Karpas-422 (cell line): ENCODE results near the gene MLPH. TPM values are rescaled to one million over a fixed set of nuclear protein-coding genes. Genes with fewer than 3 reads are reported as not detected.

Experiments used
- DNase-seq: peaks from one replicate; pipeline ENCODE4 v3.0.0-alpha.2; 2015
- H2AFZ ChIP-seq: fragments of 200-600 bp; sonication (generic); 2 replicates; pipeline ENCODE4 v1.6.1; 2014; ENCODE audit warnings: antibody characterized with exemption, low read length, mixed read lengths
- H3K27ac ChIP-seq: fragments of 200-600 bp; sonication (generic); 2 replicates; pipeline ENCODE4 v1.5.1; 2014; ENCODE audit warnings: mild to moderate bottlenecking, low read length, moderate library complexity
- H3K27me3 ChIP-seq: fragments of 200-600 bp; sonication (generic); 2 replicates; pipeline ENCODE4 v1.6.1; 2014; ENCODE audit warnings: low read length, mixed read lengths
- H3K36me3 ChIP-seq: fragments of 200-600 bp; sonication (generic); 2 replicates; pipeline ENCODE4 v1.6.1; 2014; ENCODE audit warnings: low read length, mixed read lengths; ENCODE audit not compliant: insufficient read depth
- H3K4me1 ChIP-seq: fragments of 200-600 bp; sonication (generic); 2 replicates; pipeline ENCODE4 v1.6.1; 2014; ENCODE audit warnings: mild to moderate bottlenecking, low read length, mixed read lengths
- H3K4me2 ChIP-seq: fragments of 200-600 bp; sonication (generic); 2 replicates; pipeline ENCODE4 v1.6.1; 2014; ENCODE audit warnings: low read length, low read depth, mild to moderate bottlenecking; ENCODE audit not compliant: poor library complexity, severe bottlenecking
- H3K4me3 ChIP-seq: fragments of 200-600 bp; sonication (generic); 2 replicates; pipeline ENCODE4 v1.5.1; 2014; ENCODE audit warnings: mild to moderate bottlenecking, antibody characterized with exemption, low read length, mixed read lengths
- H3K79me2 ChIP-seq: fragments of 200-600 bp; sonication (generic); 2 replicates; pipeline ENCODE4 v1.6.1; 2014; ENCODE audit warnings: mild to moderate bottlenecking, low read length, mixed read lengths
- H3K9ac ChIP-seq: fragments of 200-600 bp; sonication (generic); 2 replicates; pipeline ENCODE4 v1.6.0; 2014; ENCODE audit warnings: low read length
- H3K9me2 ChIP-seq: fragments of 200-600 bp; sonication (generic), shearing (Covaris generic); replicated peaks from 2 replicates; pipeline ENCODE4 v1.6.0; 2014; ENCODE audit warnings: mild to moderate bottlenecking, low read length, moderate library complexity; ENCODE audit not compliant: insufficient read depth
- H3K9me3 ChIP-seq: fragments of 300-700, 200-600 bp; sonication (generic); 2 replicates; pipeline ENCODE4 v1.6.1; 2014; ENCODE audit warnings: low read length, mixed read lengths
- H4K20me1 ChIP-seq: fragments of 200-600 bp; sonication (generic); 2 replicates; pipeline ENCODE4 v1.6.1; 2014; ENCODE audit warnings: mild to moderate bottlenecking, antibody characterized with exemption, low read length, low read depth; ENCODE audit not compliant: insufficient read depth
- total RNA-seq: library from RNA; depleted of rRNA; stranded (reverse); fragments of >200 nt; shearing (Covaris generic); gene quantifications from 2 replicates; pipeline ENCODE4 v1.2.3, GENCODE V29; 2014; ENCODE audit warnings: low replicate concordance

The MLPH gene
- total RNA-seq, 1 experiment from 2014 or later, result not detected

- no peaks in the 10 kb centered on the region for H4K20me1 ChIP-seq
- DNase-seq, result no peak
- H3K4me1 ChIP-seq, result no peaks in the 10 kb centered on the region
- no peak overlapping the region for H3K27ac ChIP-seq
- H3K4me3 ChIP-seq, result no peak overlapping the region
- H3K4me2 ChIP-seq, result no peak overlapping the region
- H2AFZ ChIP-seq, result no peak overlapping the region
- no peaks in the 10 kb centered on the region for H3K79me2 ChIP-seq
- peaks cover 9% of the 10 kb centered on the region for H3K9me3 ChIP-seq
- no peak overlapping the region for H3K9ac ChIP-seq
- H3K36me3 ChIP-seq, result no peaks in the 10 kb centered on the region
- 0 out of 2 replicates have a peak, but pooled peaks cover 3% of the 10 kb centered on the region for H3K27me3 ChIP-seq
- no peaks in the 10 kb centered on the region for H3K9me2 ChIP-seq
Measured at GRCh38 chr2:237553948-237554347, 66.9 kb downstream of the MLPH start.

- 0 out of 2 replicates have a peak, but pooled peaks cover 3% of the 10 kb centered on the region for H3K27me3 ChIP-seq
- no peak for DNase-seq
- H3K9me2 ChIP-seq, result no peaks in the 10 kb centered on the region
Measured at GRCh38 chr2:237555560-237555959, 68.5 kb downstream of the MLPH start.

GRCh38 chr2:237556773-237557632 lies 70.0 kb downstream of the MLPH start:
- no peak overlapping the region for H3K4me3 ChIP-seq
- no peaks in the 10 kb centered on the region for H3K36me3 ChIP-seq
- no peaks in the 10 kb centered on the region for H4K20me1 ChIP-seq
- no peaks in the 10 kb centered on the region for H3K4me1 ChIP-seq
- no peaks in the 10 kb centered on the region for H3K9me2 ChIP-seq
- H2AFZ ChIP-seq, result no peak overlapping the region
- no peak overlapping the region for H3K4me2 ChIP-seq
- H3K27ac ChIP-seq, result no peak overlapping the region
- H3K79me2 ChIP-seq, result no peaks in the 10 kb centered on the region
- DNase-seq, result no peak
- H3K27me3 ChIP-seq, result 0 out of 2 replicates have a peak, but pooled peaks cover 3% of the 10 kb centered on the region
- H3K9ac ChIP-seq, result no peak overlapping the region
- H3K9me3 ChIP-seq, result peaks cover 9% of the 10 kb centered on the region

More at GRCh38 chr2:237555560-237555959, 68.5 kb downstream of the MLPH start:
- Histone ChIP-seq H3K79me2 (no peaks in the 10 kb centered on the region), H3K9ac (no peak overlapping the region), H3K4me1 (no peaks in the 10 kb centered on the region), H4K20me1 (no peaks in the 10 kb centered on the region), H3K4me3 (no peak overlapping the region), H3K4me2 (no peak overlapping the region), H3K9me3 (peaks cover 9% of the 10 kb centered on the region), H3K36me3 (no peaks in the 10 kb centered on the region), H2AFZ (no peak overlapping the region), H3K27ac (no peak overlapping the region)

- Histone ChIP-seq H3K79me2 (no peaks in the 10 kb centered on the region), H3K9me3 (peaks cover 9% of the 10 kb centered on the region), H3K9me2 (no peaks in the 10 kb centered on the region), H3K4me2 (no peak overlapping the region), H3K36me3 (no peaks in the 10 kb centered on the region), H2AFZ (no peak overlapping the region), H3K9ac (no peak overlapping the region), H3K4me1 (no peaks in the 10 kb centered on the region), H3K4me3 (no peak overlapping the region), H3K27ac (no peak overlapping the region), H4K20me1 (no peaks in the 10 kb centered on the region), H3K27me3 (0 out of 2 replicates have a peak, but pooled peaks cover 3% of the 10 kb centered on the region)
- DNase-seq, result no peak
Measured at GRCh38 chr2:237557633-237558015, 70.6 kb downstream of the MLPH start.

GRCh38 chr2:237558961-237559641 lies 72.0 kb downstream of the MLPH start:
- DNase-seq, result no peak
- Histone ChIP-seq H3K79me2 (no peaks in the 10 kb centered on the region), H3K27me3 (no peaks in the 10 kb centered on the region), H3K4me2 (no peak overlapping the region), H4K20me1 (no peaks in the 10 kb centered on the region), H3K9ac (no peak overlapping the region), H3K27ac (no peak overlapping the region), H3K4me3 (no peak overlapping the region), H3K36me3 (no peaks in the 10 kb centered on the region), H3K9me3 (peaks cover 9% of the 10 kb centered on the region), H3K4me1 (no peaks in the 10 kb centered on the region), H2AFZ (no peak overlapping the region), H3K9me2 (no peaks in the 10 kb centered on the region)

GRCh38 chr2:237561221-237561620 lies 74.2 kb downstream of the MLPH start:
- Histone ChIP-seq H3K9me2 (no peaks in the 10 kb centered on the region), H3K9me3 (0 out of 2 replicates have a peak, but pooled peaks cover 1% of the 10 kb centered on the region), H3K4me1 (no peaks in the 10 kb centered on the region), H4K20me1 (no peaks in the 10 kb centered on the region), H3K36me3 (no peaks in the 10 kb centered on the region), H3K27me3 (no peaks in the 10 kb centered on the region), H2AFZ (no peak overlapping the region), H3K4me3 (no peak overlapping the region), H3K4me2 (no peak overlapping the region), H3K27ac (no peak overlapping the region), H3K79me2 (no peaks in the 10 kb centered on the region), H3K9ac (no peak overlapping the region)
- no peak for DNase-seq

GRCh38 chr2:237563816-237564215 lies 76.8 kb downstream of the MLPH start:
- H3K27ac ChIP-seq, result no peak overlapping the region
- H3K27me3 ChIP-seq, result no peaks in the 10 kb centered on the region
- no peak overlapping the region for H3K9ac ChIP-seq
- H4K20me1 ChIP-seq, result no peaks in the 10 kb centered on the region
- H3K36me3 ChIP-seq, result no peaks in the 10 kb centered on the region
- no peaks in the 10 kb centered on the region for H3K9me3 ChIP-seq
- H3K79me2 ChIP-seq, result no peaks in the 10 kb centered on the region
- H3K4me3 ChIP-seq, result no peak overlapping the region
- no peak overlapping the region for H3K4me2 ChIP-seq
- no peak overlapping the region for H2AFZ ChIP-seq
- no peak for DNase-seq
- no peaks in the 10 kb centered on the region for H3K4me1 ChIP-seq
- no peaks in the 10 kb centered on the region for H3K9me2 ChIP-seq

GRCh38 chr2:237564526-237565131 lies 77.6 kb downstream of the MLPH start:
- Histone ChIP-seq H3K36me3 (no peaks in the 10 kb centered on the region), H3K4me3 (no peak overlapping the region), H3K9me3 (no peaks in the 10 kb centered on the region), H3K27me3 (no peaks in the 10 kb centered on the region), H3K9ac (no peak overlapping the region), H3K4me2 (no peak overlapping the region), H3K4me1 (no peaks in the 10 kb centered on the region), H4K20me1 (no peaks in the 10 kb centered on the region), H3K9me2 (no peaks in the 10 kb centered on the region), H2AFZ (no peak overlapping the region), H3K79me2 (no peaks in the 10 kb centered on the region), H3K27ac (no peak overlapping the region)
- DNase-seq, result no peak
